Neuronal stem cell (in vitro differentiated cells): ENCODE results near the gene CREM.

Experiments used
- DNase-seq: peaks from one replicate; pipeline ENCODE4 v3.0.0-alpha.2; 2013; ENCODE audit warnings: low spot score
- H2AFZ ChIP-seq: one replicate; pipeline ENCODE4 v1.6.1; 2013; ENCODE audit warnings: mild to moderate bottlenecking, low read length, inconsistent platforms
- H2AK5ac ChIP-seq: 2 replicates; pipeline ENCODE4 v1.6.1; 2013; ENCODE audit warnings: low read depth, mild to moderate bottlenecking, inconsistent platforms, low read length, moderate library complexity, mixed read lengths
- H2BK120ac ChIP-seq: 2 replicates; pipeline ENCODE4 v1.6.1; 2013; ENCODE audit warnings: low read depth, mild to moderate bottlenecking, inconsistent platforms, low read length, moderate library complexity, mixed read lengths
- H2BK12ac ChIP-seq: one replicate; pipeline ENCODE4 v1.6.1; 2013; ENCODE audit warnings: low read length, inconsistent platforms
- H2BK15ac ChIP-seq: 2 replicates; pipeline ENCODE4 v1.6.1; 2013; ENCODE audit warnings: mild to moderate bottlenecking, low read length, inconsistent platforms, mixed read lengths
- H2BK5ac ChIP-seq: one replicate; pipeline ENCODE4 v1.6.1; 2013; ENCODE audit warnings: inconsistent platforms, mild to moderate bottlenecking, low read length, moderate library complexity
- H3K14ac ChIP-seq: one replicate; pipeline ENCODE4 v1.6.1; 2013; ENCODE audit warnings: low read length, inconsistent platforms
- H3K18ac ChIP-seq: 2 replicates; pipeline ENCODE4 v1.6.1; 2013; ENCODE audit warnings: low read length, inconsistent platforms
- H3K23ac ChIP-seq: 2 replicates; pipeline ENCODE4 v1.6.1; 2013; ENCODE audit warnings: low read depth, mild to moderate bottlenecking, mixed read lengths, low read length, inconsistent platforms; ENCODE audit not compliant: poor library complexity
- H3K27ac ChIP-seq: replicated peaks from 3 replicates; pipeline ENCODE4 v1.5.1; 2013; ENCODE audit warnings: low read length, inconsistent platforms
- H3K27me3 ChIP-seq, 3 experiments: 2 replicates each; pipeline ENCODE4 v1.6.1; 2013; ENCODE audit warnings: low read length in 3 of 3, mild to moderate bottlenecking in 2 of 3, inconsistent platforms in 1 of 3, low read depth in 1 of 3, mixed read lengths in 1 of 3, moderate library complexity in 1 of 3; ENCODE audit not compliant: control insufficient read depth in 3 of 3, insufficient read depth in 3 of 3
- H3K36me3 ChIP-seq, 2 donors: replicated peaks in 1 of 2; 2 replicates each; pipeline ENCODE4 v1.6.1; 2013; ENCODE audit warnings: low read length in 2 of 2; ENCODE audit not compliant: control insufficient read depth in 2 of 2, insufficient read depth in 2 of 2
- H3K4ac ChIP-seq: 2 replicates; pipeline ENCODE4 v1.6.1; 2013; ENCODE audit warnings: inconsistent platforms, mild to moderate bottlenecking, low read length, moderate library complexity
- H3K4me1 ChIP-seq, 2 donors: 1 replicate in 1 of 2; 2 replicates in 1 of 2; pipeline ENCODE4 v1.6.1; 2013; ENCODE audit warnings: low read length in 2 of 2, low read depth in 1 of 2; ENCODE audit not compliant: control insufficient read depth in 2 of 2, insufficient read depth in 1 of 2
- H3K4me2 ChIP-seq: one replicate; pipeline ENCODE4 v1.6.1; 2013; ENCODE audit warnings: mild to moderate bottlenecking, low read length, inconsistent platforms; ENCODE audit not compliant: insufficient read depth, poor library complexity, severe bottlenecking
- H3K4me3 ChIP-seq, 2 donors: 2 replicates each; pipeline ENCODE4 v1.5.1; 2013; ENCODE audit warnings: low read length in 2 of 2, mild to moderate bottlenecking in 2 of 2, inconsistent platforms in 1 of 2, moderate library complexity in 1 of 2
- H3K79me1 ChIP-seq: one replicate; pipeline ENCODE4 v1.6.1; 2013; ENCODE audit warnings: low read depth, mild to moderate bottlenecking, inconsistent platforms, low read length, moderate library complexity
- H3K9ac ChIP-seq: one replicate; pipeline ENCODE4 v1.6.1; 2013; ENCODE audit warnings: mild to moderate bottlenecking, low read depth, low read length, inconsistent platforms; ENCODE audit not compliant: poor library complexity
- H3K9me3 ChIP-seq, 2 donors: replicated peaks in 1 of 2; 2 replicates each; pipeline versions ENCODE3 to v1.6.1; 2013; ENCODE audit warnings: low read length in 2 of 2, mild to moderate bottlenecking in 2 of 2, inconsistent platforms in 1 of 2, low read depth in 1 of 2, mixed read lengths in 1 of 2, moderate library complexity in 1 of 2; ENCODE audit not compliant: control insufficient read depth in 2 of 2, insufficient read depth in 1 of 2
- H4K8ac ChIP-seq: one replicate; pipeline ENCODE4 v1.6.1; 2013; ENCODE audit warnings: low read depth, mild to moderate bottlenecking, inconsistent platforms, low read length, moderate library complexity
- H4K91ac ChIP-seq: one replicate; pipeline ENCODE4 v1.6.1; 2013; ENCODE audit warnings: low read length, low read depth, mild to moderate bottlenecking, inconsistent platforms; ENCODE audit not compliant: poor library complexity
- WGBS, 2 donors: extraction: QIAGEN DNeasy Blood & Tissue Kit; methylation state at CpG; one replicate each; pipeline ENCODE4 v1.1.7; 2013; ENCODE audit warnings: missing lambda C conversion rate in 2 of 2, mixed read lengths in 1 of 2; ENCODE audit not compliant: insufficient read length in 2 of 2, insufficient replicate concordance in 1 of 2; ENCODE audit errors: extremely low coverage in 2 of 2; 5-methylcytosine and 5-hydroxymethylcytosine counted together

CREM gene

GRCh38 chr10:35172574-35172973 lies 45.9 kb downstream of the CREM start:
- no peaks in the 10 kb centered on the region for H3K79me1 ChIP-seq
- H3K27me3 ChIP-seq = no peaks in the 10 kb centered on the region
- no peak overlapping the region for H3K4me3 ChIP-seq
- H2BK120ac ChIP-seq = no peak overlapping the region
- H3K18ac ChIP-seq = no peak overlapping the region
- H2BK12ac ChIP-seq = no peak overlapping the region
- no peak overlapping the region for H2BK5ac ChIP-seq
- no peak overlapping the region for H3K4ac ChIP-seq
- no peak overlapping the region for H3K23ac ChIP-seq
- H3K14ac ChIP-seq = no peak overlapping the region
- H3K4me1 ChIP-seq = no peaks in the 10 kb centered on the region
- no peak overlapping the region for H3K9ac ChIP-seq
- no peak overlapping the region for H3K27ac ChIP-seq
- H4K91ac ChIP-seq = no peak overlapping the region
- H2AK5ac ChIP-seq = no peak overlapping the region
- no peak overlapping the region for H2AFZ ChIP-seq
- no peak overlapping the region for H2BK15ac ChIP-seq
- H3K4me2 ChIP-seq = no peak overlapping the region
- no peaks in the 10 kb centered on the region for H3K9me3 ChIP-seq
- no CpG with 5 or more reads among the region's 5 CpGs for WGBS, 2 donors
- no peak for DNase-seq
- no peak overlapping the region for H4K8ac ChIP-seq
- no peaks in the 10 kb centered on the region for H3K36me3 ChIP-seq

- Histone ChIP-seq H2BK15ac (no peak overlapping the region), H3K79me1 (no peaks in the 10 kb centered on the region), H3K9me3 (no peaks in the 10 kb centered on the region), H4K8ac (no peak overlapping the region), H3K27ac (no peak overlapping the region), H4K91ac (no peak overlapping the region), H3K36me3 (peaks cover 0 to 4% of the 10 kb centered on the region in 2 donors), H2BK5ac (no peak overlapping the region), H3K4me3 (no peak overlapping the region), H3K4me2 (no peak overlapping the region), H2BK12ac (no peak overlapping the region), H2AK5ac (no peak overlapping the region), H3K9ac (no peak overlapping the region), H3K4me1 (peaks cover 0 to 2% of the 10 kb centered on the region in 2 donors), H3K14ac (no peak overlapping the region), H3K18ac (no peak overlapping the region), H3K4ac (no peak overlapping the region), H2BK120ac (no peak overlapping the region), H3K27me3 (no peaks in the 10 kb centered on the region), H2AFZ (no peak overlapping the region), H3K23ac (no peak overlapping the region)
- no peak for DNase-seq
- no CpG with 5 or more reads among the region's 9 CpGs for WGBS, 2 donors
Observed at GRCh38 chr10:35178331-35178730, 51.7 kb downstream of the CREM start.

- no CpG with 5 or more reads among the region's 8 CpGs for WGBS, 2 donors
- no peaks in the 10 kb centered on the region for H3K9me3 ChIP-seq
- H3K18ac ChIP-seq = no peak overlapping the region
- H3K27ac ChIP-seq = no peak overlapping the region
- no peak overlapping the region for H3K4me2 ChIP-seq
- H3K27me3 ChIP-seq = no peaks in the 10 kb centered on the region
- no peak overlapping the region for H3K23ac ChIP-seq
- no peak overlapping the region for H2BK12ac ChIP-seq
- H2BK120ac ChIP-seq = no peak overlapping the region
- H2BK15ac ChIP-seq = no peak overlapping the region
- peaks cover 0 to 2% of the 10 kb centered on the region in 2 donors for H3K4me1 ChIP-seq
- no peak overlapping the region for H4K8ac ChIP-seq
- no peak overlapping the region for H3K14ac ChIP-seq
- peaks cover 0 to 4% of the 10 kb centered on the region in 2 donors for H3K36me3 ChIP-seq
- H2AK5ac ChIP-seq = no peak overlapping the region
- no peak overlapping the region for H3K9ac ChIP-seq
- no peaks in the 10 kb centered on the region for H3K79me1 ChIP-seq
- H4K91ac ChIP-seq = no peak overlapping the region
- H2BK5ac ChIP-seq = no peak overlapping the region
- DNase-seq = no peak
- no peak overlapping the region for H3K4ac ChIP-seq
- no peak overlapping the region for H2AFZ ChIP-seq
- no peak overlapping the region for H3K4me3 ChIP-seq
Observed at GRCh38 chr10:35182631-35183510, 56.2 kb downstream of the CREM start.

- no peak for DNase-seq
- Histone ChIP-seq H3K23ac (no peak overlapping the region), H3K14ac (no peak overlapping the region), H3K79me1 (no peaks in the 10 kb centered on the region), H3K27me3 (no peaks in the 10 kb centered on the region), H2BK15ac (no peak overlapping the region), H3K36me3 (no peaks in the 10 kb centered on the region), H3K9ac (no peak overlapping the region), H3K4me1 (no peaks in the 10 kb centered on the region), H2AK5ac (no peak overlapping the region), H3K4me2 (no peak overlapping the region), H4K91ac (no peak overlapping the region), H3K4me3 (no peak overlapping the region), H2BK120ac (no peak overlapping the region), H3K4ac (no peak overlapping the region), H3K18ac (no peak overlapping the region), H3K27ac (no peak overlapping the region), H4K8ac (no peak overlapping the region), H2BK5ac (no peak overlapping the region), H2AFZ (no peak overlapping the region), H2BK12ac (no peak overlapping the region), H3K9me3 (no peaks in the 10 kb centered on the region)
- no CpG with 5 or more reads among the region's 4 CpGs for WGBS, 2 donors
Observed at GRCh38 chr10:35184527-35185171, 58.0 kb downstream of the CREM start.
